Measurements from ENCODE around the gene C1orf56. TPM values are rescaled to one million over a fixed set of nuclear protein-coding genes. Genes with fewer than 3 reads are reported as not detected.

C1orf56 gene
- total and polyA plus RNA-seq, 2 of the 13 experiments (the other 11 are each of a cell fraction or from before 2014, with no cell fraction given): 1.5 to 3.2 TPM

DNA sequence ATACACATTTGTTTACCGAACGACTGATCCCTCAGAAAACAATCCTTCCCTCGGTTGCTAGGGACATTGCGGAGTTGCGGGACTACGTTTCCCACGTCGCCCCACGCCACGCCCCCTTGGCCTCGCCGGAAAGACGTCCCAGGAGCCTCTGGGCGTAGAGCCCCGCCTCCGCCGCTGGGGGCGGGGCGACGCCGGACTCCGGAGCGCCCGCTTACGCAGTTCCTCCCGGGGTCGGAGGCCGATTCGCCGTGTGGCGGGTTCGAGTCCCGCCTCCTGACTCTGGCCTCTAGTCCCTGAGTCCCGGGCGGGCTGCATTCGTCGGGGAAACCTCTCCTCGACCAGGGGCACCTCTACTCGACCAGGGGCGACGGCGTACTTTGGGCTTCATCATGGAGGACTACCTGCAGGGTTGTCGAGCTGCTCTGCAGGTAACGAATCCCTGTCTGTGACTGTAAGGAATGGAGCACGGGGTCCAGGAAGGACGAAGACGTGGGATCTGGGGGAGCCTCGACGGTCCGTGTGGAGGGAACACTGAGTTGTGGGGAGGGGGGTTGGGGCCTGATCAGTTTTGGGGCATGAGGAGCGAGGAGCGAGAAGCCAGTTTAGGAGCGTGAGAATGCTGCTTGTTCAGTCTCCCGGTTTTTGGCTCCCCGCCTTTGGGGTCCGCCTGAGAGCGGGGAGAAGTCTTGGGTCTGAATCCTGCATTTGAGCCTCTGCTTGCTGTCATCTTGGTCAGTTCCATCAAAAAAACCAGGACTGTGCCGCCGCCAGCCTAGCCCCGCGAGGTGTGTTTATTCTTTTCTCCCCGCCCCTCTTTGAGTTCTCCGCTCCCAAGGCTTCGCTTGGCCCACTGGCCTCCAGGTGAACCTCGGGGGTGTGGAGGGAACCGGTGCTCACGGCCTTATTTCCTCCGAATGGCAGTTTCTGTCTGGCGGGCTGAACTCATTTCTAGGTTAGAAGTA, 39.0 kb upstream of the C1orf56 start, which contains the start of gene PRUNE1 (continued):
- TF ChIP-seq, protein P1, sequence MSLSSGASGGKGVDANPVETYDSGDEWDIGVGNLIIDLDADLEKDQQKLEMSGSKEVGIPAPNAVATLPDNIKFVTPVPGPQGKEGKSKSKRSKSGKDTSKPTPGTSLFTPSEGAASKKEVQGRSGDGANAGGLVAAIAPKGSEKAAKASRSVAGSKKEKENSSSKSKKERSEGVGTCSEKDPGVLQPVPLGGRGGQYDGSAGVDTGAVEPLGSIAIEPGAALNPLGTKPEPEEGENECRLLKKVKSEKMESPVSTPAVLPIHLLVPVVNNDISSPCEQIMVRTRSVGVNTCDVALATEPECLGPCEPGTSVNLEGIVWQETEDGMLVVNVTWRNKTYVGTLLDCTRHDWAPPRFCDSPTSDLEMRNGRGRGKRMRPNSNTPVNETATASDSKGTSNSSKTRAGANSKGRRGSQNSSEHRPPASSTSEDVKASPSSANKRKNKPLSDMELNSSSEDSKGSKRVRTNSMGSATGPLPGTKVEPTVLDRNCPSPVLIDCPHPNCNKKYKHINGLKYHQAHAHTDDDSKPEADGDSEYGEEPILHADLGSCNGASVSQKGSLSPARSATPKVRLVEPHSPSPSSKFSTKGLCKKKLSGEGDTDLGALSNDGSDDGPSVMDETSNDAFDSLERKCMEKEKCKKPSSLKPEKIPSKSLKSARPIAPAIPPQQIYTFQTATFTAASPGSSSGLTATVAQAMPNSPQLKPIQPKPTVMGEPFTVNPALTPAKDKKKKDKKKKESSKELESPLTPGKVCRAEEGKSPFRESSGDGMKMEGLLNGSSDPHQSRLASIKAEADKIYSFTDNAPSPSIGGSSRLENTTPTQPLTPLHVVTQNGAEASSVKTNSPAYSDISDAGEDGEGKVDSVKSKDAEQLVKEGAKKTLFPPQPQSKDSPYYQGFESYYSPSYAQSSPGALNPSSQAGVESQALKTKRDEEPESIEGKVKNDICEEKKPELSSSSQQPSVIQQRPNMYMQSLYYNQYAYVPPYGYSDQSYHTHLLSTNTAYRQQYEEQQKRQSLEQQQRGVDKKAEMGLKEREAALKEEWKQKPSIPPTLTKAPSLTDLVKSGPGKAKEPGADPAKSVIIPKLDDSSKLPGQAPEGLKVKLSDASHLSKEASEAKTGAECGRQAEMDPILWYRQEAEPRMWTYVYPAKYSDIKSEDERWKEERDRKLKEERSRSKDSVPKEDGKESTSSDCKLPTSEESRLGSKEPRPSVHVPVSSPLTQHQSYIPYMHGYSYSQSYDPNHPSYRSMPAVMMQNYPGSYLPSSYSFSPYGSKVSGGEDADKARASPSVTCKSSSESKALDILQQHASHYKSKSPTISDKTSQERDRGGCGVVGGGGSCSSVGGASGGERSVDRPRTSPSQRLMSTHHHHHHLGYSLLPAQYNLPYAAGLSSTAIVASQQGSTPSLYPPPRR (CRISPR knock-in tag; IDR thresholded peaks at IDR 0.05; ENCODE audit: borderline replicate concordance): no peak; the same call in 1 of the 2 replicates
- TF ChIP-seq SKI (IDR thresholded peaks at IDR 0.05; ENCODE audit: partially characterized antibody) (peak; percentile 10), PRPF4 (IDR thresholded peaks at IDR 0.05; ENCODE audit: low read depth, low read length, poor library complexity, severe bottlenecking) (no peak), RFX5 (IDR thresholded peaks at IDR 0.05; ENCODE audit: low read depth, low read length) (peak; percentile 90), SIX4 (CRISPR knock-in tag; IDR thresholded peaks at IDR 0.05) (no peak), ZFP62 (CRISPR knock-in tag; IDR thresholded peaks at IDR 0.05) (no peak), KDM4B (CRISPR knock-in tag; IDR thresholded peaks at IDR 0.05) (no peak), NFATC3 (CRISPR knock-in tag; IDR thresholded peaks at IDR 0.05) (no peak), U2AF2 (IDR thresholded peaks at IDR 0.05; ENCODE audit: low read depth, low read length) (no peak), RFX1 (IDR thresholded peaks at IDR 0.05) (peak; percentile 81), ZNF142 (CRISPR knock-in tag; IDR thresholded peaks at IDR 0.05) (peak; percentile 49), FOXA1 (IDR thresholded peaks at IDR 0.05) (no peak), FOXA1 (CRISPR knock-in tag; IDR thresholded peaks at IDR 0.05) (0 out of 2 replicates have a peak, but pooled peaks have one; percentile 39), ZNF281 (CRISPR knock-in tag; IDR thresholded peaks at IDR 0.05; ENCODE audit: borderline replicate concordance) (no peak), SMAD9 (CRISPR knock-in tag; IDR thresholded peaks at IDR 0.05) (no peak)
